Measurements from ENCODE around the gene METTL23.
A peak's percentile ranks its signal among the peaks of the same experiment; 100 is the strongest.
"Not testable (repeated sequence)": the region's sequence is repeated elsewhere in the genome, so short reads cannot be mapped to it uniquely, and the experiment has no call there.

METTL23 gene

DNA sequence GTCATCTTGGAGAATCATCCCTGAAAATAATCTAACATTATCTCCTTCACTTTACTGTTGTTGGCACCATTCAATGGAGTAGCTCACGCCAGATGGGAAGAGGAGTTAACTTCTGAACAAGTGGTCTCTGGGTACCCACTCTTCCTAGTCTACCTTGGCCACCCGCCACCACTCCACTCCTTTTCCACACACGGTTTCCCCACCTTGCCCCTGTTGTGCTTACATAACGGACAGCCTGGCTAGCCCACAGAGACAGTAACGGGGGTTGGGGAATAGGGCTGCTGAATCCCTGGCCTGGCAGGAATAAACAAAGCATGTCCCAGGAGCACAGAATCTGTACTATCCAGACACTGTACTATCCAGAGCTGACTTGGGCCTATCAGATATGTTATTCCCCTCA is 12.3 kb upstream of the METTL23 start:
- no peak for DNase-seq

DNA sequence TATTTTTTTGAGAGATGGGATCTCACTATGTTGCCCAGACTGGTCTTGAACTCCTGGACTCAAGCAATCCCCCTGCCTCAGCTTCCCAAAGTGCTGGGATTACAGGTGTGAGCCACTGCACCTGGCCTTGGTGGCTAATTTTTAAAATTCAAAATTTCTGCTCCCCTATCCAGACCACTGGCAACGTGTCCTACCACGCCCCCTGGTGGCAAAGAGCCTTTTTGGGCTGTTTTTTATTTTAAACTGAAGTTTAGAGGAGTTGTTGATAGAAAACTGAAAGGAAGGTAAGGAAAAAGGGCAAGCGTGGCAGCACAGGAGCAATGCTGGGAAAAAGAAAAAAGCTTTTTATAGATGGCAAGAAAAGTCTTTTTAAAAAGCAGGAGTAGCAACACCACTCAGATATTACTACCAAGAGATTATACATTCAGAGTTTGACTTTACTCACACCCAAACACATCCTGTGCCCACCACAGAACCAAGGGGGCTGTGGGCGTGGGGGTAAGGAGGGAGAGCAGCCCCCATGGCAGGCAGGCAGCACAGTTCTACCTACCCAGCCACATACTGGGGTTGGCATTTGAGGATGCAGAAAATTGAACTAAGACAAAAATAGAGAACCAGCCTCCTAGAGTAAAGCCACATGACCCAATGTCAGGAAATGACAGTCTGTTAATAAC is 11.7 kb upstream of the METTL23 start:
- no peak for DNase-seq

DNA sequence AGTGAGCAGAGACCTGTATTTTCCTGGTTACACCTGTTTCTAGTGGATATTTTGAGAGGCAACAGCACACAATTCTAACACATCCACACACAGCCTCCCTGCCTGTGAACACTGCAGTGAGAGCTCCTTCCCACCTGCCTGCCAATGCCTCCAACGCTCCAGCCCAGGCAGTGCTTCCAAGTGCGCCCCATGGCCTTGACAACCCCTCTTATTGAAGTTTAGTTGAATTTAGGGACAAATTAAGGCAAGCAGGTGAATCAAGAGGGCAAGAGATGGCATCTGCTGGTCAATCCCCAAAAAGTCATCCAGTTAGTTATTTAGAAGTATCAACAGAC is 11.2 kb upstream of the METTL23 start:
- no peak for DNase-seq

DNA sequence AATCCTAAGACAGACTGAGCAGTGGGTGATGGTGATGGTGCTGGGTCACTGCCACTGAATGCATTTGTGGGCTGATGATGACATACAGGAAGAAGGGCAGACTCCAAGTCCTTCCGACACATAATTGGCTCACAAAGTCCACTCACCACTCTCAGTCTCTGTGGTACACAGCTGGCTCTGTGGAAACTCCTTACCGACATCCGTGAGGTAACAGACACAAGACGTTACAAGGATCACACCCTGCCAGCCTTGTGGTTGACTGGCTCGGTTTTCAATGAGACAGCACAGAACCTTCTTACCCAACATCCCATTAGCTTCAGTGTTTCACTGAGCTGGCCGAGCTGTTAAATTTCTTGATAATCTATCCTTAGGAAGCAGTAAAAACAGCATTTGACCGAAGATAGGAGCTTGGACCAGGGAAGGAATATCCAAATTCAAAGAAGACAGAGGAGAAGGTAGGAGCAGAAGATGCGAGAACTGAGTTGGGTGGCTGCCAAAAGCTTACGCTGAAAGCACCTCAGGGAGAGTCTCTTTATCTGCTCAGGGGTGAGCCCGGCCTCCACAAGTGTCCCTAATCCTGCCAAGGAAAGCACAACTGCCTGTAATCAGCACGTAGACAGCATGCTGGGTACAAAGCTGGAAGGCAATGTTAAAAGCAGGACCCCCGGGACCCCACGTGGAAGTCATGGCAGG is 10.3 kb upstream of the METTL23 start:
- DNase-seq, result no peak

DNA sequence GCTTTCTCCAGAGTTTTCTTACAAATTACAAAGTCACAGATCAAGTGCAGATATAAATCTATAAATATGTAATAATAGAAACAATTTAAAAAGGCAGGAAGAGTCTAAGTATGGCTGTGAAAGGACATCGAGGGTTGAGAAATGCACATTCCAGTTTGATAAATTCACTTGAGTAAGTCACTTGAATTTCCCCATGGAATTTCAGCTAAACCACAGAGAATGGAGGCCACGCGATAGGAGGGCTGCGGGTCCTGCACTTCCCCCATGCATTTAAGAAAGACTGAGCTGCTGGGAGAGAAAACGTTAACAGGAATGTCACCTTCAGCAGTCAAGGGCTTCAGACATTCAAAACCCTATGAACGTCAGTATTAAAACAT is 9.8 kb upstream of the METTL23 start:
- no peak for DNase-seq

DNA sequence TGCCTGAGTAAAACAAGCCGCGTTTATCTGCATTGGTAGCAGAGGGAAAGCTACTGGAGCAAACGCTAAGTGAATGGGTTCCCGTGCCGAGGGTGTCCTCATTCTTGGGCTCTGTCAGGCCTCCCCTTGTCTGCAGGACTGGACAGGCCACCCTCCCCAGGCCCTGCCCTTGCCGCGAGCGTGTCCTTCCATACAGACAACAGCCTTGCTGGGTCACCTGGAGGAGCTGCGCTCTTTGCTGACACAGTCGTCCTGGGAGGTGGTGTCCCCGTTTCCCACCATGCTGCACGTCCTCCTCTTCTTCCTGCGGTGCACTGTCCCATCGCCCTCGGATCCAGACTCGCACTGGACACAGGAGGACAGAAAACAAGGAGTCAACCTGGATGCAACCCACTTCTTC is 8.1 kb upstream of the METTL23 start:
- DNase-seq, result no peak

DNA sequence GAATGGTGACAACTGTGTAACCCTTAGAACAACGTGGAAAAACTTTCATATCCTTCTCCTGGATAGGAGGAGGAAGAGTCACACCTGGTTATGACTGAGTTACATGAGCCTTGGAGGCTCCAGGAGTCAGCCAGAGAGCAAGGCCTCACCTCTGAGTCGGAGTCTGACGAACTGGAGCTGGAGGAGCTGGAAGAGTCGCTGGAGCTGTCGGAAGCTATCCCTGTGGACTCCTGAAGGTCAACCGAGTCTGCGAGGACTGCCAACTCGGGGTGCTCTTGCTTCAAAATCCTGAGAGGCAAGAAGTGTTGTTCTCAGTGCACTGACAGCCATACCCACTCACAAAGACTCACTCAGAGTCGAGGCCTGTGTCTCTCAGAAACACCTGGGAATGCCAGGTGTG is 6.4 kb upstream of the METTL23 start:
- DNase-seq, result no peak

DNA sequence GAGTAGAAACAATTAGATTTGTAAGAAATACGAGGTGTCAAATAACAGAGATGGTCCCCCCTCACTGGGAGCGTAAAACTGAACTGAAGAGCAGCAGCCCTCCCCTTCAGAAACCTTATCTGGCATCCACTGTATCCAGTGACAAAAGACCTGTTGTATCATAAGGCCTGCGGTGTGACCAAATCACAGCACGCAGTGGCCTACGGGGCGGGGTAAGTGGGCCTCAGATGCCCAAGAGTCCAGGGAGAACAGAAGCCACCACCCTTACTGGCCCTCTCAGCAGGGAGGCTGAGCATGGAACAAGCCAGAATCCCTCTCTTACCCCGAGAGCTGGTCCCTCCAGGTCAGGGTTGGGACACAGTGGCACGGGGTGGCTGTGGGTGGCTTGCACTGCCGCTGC is 5.7 kb upstream of the METTL23 start:
- DNase-seq, result no peak

DNA sequence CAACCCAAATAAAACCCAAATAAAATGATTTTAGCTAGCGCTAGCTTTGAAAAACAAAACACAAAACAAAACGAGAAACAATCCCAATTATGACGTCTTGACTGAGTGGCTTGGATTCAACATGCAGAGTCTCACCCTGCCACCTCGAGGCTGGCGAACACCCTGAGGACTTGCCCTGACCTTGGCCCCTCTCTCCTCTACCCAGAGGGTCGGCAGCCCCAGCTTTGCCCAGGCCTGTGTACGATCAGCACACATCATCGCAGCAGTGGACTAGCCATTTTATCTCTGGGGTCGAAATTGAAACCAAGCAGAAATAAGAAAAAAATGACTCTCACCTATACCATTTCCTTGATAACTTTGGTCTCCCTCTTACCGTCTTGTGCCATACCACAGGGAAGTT is 5.2 kb upstream of the METTL23 start:
- DNase-seq, result no peak

DNA sequence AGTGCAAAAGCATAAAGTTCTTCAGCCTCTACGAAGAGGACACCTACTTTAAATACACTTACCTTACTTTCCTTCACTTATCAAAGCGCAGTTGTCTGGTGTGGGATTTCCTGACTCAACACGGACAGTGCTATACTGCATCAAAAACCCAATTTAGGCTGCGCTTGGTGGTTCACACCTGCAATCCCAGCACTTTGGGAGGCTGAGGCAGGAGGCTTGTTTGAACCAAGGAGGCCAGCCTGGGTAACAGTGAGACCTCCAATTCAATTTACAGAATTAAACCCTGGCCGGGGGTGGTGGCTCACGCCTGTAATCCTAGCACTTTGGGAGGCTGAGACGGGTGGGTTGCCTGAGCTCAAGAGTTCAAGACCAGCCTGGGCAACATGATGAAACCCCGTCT is 4.4 kb upstream of the METTL23 start:
- DNase-seq, result no peak

DNA sequence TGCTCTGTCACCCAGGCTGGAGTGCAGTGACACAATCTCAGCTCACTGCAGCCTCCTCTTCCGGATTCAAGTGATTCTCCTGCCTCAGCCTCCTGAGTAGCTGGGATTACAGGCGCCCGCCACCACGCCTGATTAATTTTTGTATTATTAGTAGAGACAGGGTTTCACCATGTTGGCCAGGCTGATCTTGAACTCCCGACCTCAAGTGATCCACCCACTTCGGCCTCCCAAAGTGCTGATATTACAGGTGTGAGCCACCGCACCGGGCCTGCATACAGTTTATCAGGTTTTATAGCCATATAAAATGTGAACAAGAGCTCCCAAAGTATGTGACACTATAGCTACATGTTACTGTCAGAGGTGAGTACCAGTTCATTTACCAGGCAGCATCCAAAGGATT is 3.7 kb upstream of the METTL23 start:
- not testable (repeated sequence) for DNase-seq

DNA sequence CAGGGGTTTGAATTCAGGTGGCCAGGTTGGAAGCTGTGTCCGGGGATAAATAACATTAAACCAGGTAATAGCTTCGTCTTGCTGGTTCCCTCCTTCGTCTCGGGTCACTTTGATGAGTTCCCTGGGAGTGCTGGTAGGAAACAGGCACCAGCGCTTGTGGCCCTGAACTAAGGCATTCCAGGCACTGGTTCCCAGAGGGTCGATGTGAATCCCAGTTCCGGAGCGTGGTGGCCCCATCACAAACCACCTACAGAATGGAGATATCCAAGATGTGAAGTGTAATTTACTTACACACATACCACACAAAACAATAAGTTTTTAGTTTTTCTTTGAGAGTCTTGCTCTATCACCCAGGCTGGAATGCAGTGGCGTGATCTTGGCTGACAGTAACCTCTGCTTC is 2.8 kb upstream of the METTL23 start:
- no peak for DNase-seq

DNA sequence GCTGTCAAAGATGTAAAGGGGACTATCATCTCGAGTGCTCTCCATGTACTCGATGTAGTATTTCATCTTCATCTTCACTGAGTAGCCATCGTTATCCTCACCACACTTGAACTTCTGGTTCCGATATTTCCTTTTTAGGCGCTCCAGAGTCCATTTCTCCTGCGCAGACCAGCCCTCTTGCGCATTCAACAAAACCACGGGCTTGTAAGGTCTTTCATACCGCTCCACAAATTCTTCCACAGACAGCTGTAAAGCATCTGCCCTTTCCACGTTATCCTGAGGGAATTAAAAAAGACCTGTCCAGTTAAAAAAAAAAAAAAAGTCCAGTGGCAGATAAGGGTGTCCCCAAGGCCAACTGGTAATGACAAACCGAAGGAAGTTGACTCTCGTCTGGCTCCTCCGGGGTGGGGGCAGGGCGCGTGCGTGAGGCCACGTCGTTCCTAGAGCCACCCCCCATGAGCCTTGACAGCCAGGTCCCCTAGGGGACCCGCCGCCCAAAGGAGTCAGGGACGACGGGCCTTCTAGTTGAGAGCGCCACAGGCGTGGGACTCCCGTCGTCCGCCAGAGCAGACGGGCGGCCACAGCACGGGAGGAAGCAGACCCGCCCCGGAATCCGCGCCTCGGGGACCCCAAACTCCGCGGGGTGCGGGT is 934 bp upstream of the METTL23 start:
- DNase-seq, result peak; percentile 46

DNA sequence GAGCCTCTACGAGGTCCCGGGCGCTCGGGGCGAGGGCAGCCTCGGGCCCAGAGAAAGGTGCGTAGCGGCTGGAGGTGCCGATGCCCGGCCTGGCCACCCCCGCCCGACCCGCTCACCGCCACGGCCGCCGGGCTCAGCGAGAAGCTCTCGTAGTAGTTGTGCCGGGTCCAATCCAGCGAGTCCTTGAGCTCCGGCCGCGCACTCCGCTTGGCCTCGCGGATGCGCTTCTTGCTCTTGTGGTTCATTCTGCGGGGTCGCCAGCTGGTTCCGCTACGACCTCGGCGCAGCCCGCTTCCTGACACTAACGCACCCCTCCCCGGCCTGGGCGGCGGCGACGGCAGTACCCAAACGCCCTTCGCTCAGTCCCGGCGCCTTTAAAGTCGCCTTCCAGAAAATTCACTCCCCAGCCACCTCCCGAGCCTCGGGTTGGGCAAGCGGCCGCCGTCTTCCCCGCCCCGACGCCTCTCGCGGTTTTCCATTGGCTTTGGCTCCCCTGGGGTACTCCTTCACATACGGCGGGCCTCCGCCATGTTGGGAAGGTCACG is 336 bp upstream of the METTL23 start, which contains the start of gene JMJD6:
Gene JMJD6, minus strand, starts transcription at position 376 of the 545 bp plus-strand sequence. Its CDS starts 131 bp downstream, at position 245.
- peak; percentile 81 for DNase-seq

DNA sequence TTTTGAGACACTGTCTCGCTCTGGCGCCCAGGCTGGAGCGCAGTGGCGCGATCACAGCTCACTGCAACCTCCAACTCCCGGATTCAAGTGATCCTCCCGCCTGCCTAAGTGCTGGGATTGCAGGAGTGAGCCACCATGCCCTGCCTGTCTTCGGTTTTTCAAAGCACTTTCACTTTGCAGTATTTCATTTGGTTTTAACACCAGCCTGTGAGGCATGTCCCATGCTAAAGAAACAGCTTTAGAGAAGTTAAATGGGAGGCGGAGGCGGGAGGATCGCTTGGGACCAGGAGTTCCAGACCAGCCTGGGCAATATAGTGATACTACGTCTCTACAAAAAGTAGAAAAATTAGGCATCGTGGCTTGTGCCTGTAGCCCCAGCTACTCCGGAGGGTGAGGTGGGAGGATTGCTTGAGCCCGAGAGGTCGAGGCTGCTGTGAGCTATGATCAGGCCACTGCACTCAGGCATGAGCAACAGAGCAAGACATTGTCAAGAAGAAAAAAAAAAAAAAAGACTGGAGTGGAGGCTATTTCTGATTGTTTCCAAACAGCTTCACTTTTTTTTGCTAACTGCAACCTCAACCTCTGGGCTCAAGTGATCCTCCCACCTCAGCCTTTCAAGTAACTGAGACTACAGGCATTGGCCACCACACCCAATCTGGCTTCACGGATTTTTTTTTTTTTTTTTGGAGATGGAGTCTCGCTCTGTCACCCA is 1.3 kb downstream of the METTL23 start:
- no peak for DNase-seq

DNA sequence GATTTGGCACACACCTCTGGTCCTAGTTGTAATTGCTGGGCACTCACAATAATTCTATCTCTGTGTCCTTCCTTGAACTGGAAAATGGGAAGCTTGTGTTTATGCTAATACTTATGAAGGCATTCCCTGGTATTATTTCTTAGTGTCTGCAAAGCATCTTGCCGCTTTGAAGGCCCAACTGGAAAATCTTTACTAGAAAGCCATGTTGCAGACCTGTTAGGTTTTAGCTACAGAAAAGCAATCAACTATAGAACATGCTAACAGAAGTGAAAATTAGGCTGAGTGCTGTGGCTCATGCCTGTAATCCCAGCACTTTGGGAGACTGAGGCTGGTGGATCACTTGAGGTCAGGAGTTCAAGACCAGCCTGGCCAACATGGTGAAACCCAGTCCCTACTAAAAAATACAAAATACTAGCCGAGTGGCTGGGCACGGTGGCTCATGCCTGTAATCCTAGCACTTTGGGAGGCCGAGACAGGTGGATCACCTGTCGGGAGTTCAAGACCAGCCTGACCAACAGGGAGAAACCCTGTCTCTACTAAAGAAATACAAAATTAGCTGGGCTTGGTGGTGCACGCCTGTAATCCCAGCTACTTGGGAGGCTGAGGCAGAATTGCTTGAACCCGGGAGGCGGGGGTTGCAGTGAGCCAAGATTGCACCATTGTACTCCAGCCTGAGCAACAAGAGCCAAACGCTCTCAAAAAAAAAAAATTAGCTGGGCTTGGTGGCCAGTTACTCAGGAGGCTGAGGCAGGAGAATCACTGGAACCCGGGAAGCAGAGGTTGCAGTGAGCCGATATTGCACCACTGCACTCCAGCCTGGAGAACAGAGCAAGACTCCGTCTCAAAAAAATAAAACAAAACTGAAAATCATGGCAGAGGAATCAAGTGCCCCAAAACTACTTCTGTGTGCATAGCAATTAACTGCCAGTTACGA is 5.4 kb downstream of the METTL23 start:
- DNase-seq, result not testable (repeated sequence)

DNA sequence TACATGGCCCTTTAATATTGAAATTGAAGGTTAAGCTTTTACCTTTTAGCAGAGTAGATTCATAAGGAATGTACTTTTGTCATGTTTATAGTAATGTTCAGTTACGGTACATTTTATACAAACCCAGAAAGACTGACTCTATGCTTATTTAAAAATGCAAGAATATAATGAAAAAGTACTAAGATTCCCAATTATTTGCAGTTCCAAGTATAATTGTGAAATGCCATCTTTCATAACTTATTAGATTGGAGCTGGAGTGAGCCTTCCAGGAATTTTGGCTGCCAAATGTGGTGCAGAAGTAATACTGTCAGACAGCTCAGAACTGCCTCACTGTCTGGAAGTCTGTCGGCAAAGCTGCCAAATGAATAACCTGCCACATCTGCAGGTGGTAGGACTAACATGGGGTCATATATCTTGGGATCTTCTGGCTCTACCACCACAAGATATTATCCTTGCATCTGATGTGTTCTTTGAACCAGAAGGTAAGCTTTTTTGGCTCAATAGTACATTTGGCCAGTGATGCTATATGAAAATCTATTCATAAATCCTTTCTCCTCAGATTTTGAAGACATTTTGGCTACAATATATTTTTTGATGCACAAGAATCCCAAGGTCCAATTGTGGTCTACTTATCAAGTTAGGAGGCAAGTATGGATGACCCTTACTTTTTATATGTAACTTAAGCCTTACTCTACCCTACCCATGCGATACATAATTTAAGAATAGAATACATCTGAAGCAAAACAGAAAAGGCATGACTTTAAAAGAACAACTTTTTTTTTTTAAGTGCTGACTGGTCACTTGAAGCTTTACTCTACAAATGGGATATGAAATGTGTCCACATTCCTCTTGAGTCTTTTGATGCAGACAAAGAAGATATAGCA is 6.3 kb downstream of the METTL23 start:
- DNase-seq, result no peak

DNA sequence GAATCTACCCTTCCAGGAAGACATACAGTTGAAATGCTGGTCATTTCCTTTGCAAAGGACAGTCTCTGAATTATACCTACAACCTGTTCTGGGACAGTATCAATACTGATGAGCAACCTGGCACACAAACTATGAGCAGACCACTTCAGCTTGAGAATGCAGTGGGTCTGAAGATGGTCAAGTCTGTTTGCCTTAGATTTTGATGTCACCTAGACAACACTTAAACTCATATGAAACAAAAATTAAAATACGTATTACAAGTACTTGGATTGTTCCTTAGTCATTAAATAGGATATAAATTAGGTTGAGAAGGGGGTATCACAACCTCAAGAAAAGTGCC is 6.9 kb downstream of the METTL23 start:
- DNase-seq, result no peak

DNA sequence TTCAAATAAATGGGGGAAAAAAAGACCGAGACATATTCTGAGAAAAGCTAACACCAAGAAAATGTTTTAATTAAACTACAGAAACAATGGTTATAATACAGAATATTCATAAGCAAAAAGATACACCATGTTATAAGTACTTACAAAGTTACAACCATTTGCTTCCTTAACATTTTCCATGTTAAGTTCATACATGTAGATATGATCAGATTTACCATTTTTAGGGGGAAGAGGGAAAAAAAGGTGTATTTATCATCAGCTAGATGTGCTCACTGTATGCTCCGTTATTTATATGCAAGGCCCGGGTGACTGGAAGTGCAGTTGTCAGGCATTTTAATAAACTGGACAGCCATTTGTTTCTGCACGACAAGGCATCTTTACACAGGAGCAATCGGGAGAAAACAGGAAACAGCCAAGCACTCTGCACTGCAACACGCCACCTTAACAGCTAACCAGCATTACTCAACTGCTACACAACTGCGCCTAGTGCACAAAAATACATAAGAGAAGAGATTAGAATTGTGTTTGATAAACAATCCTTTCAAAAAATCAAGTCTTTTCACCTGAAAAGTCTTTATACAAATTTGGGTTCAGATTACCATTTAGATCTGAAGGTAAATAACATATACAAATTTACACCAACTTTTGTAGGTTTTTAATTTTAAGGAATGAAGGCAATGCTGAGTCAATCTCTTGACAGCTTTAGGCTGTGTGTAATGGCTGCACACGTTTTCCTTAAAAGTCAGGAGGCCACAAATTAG is 7.6 kb downstream of the METTL23 start:
- no peak for DNase-seq

DNA sequence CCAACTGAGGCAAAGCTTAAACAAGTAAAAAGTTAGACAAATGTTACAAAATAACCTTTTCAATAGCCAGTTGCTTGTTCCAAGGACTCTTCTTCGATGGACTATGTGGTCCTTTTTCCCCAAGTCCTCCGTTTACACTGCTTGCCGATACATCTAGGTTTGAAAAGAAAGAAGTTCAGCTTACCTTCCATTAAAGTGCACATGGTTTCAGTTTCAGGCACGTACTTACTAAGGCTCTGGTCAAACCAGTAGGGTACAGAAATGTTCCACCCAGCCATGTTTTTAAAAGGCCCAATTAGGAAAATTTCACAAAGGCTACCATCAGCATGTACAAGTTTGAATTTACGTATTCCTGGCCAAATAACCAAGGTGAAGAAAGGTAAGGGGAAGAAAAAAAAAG is 8.4 kb downstream of the METTL23 start:
- no peak for DNase-seq

Measured in 8988T (cell line).